Measurements from ENCODE around the gene SYTL3.
"Not testable (repeated sequence)": the region's sequence is repeated elsewhere in the genome, so short reads cannot be mapped to it uniquely, and the experiment has no call there.

SYTL3 gene

DNA sequence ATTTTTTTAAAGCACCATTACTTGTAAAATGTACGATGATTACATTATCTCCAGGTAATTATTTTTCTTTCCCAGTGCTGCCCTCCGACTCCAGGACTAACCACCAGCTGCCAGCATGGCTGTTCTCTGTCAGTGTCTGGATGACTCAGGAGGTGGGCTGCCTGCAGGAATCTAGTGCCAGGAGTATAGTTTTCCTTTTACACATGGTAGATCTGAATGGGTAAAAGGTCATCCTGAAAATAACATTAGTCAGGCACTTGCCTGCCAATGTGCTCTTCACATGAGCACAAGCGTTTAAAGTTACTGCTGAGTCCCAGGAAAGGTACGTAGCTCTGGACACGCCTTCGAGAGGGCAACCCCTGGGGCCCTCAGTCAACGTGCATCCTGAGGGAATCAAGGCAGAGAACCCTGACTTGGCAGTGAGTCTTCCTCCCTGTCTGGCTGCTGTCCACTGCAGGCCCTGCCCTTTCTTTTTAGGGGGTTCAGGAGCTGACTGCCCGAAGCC, 7.7 kb upstream of the SYTL3 start:
- no peak for DNase-seq

GRCh38 chr6:158643836-158644230, 6.0 kb upstream of the SYTL3 start:
- DNase-seq, result no peak

DNA sequence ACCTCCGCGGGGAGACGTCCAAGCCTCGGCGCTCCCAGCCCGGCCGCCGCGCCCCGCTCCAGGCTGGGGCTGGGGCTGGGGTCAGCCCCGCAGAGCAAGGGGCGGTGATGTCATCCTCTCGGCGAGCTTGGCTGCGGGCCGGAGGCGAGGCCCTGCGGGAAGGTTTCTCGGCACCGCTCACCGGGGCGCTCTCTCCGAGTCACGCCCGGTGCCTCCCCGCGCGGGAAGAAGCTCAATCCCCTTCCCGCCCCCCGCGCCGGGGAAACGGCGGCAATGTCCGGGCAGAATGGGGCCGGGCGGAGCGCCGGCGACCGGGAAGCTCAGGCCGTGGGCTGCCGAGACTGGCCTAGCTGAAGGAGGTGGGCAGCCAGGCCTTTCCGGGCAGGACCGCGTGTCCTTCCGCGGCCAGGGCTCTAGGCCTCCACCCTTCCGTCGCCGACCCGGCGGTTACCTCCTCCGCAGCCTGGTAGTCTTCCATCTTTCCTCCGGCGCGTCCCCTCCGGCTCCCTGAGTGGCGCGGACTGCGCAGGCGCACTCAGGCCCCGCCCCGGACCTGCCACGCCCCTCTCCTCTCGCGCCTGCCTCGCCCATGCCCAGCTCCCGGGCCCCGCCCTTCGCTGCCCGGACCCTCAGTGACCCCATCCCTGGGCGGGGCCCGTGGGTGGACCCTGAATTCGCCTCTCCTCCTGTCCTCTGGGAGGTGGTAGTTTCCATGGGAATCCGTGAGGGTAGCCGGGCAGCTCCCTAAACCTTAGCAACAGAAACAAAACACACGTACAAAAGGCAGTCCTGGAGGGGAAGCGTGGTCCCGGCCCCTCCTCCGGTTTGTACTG, 5.4 kb upstream of the SYTL3 start, which contains the start of gene DYNLT1:
TSS of gene DYNLT1 (minus strand) at position 513 of the 833 bp plus-strand sequence. CDS start at position 478, 35 bp downstream.
- DNase-seq, result peak; percentile 98

DNA sequence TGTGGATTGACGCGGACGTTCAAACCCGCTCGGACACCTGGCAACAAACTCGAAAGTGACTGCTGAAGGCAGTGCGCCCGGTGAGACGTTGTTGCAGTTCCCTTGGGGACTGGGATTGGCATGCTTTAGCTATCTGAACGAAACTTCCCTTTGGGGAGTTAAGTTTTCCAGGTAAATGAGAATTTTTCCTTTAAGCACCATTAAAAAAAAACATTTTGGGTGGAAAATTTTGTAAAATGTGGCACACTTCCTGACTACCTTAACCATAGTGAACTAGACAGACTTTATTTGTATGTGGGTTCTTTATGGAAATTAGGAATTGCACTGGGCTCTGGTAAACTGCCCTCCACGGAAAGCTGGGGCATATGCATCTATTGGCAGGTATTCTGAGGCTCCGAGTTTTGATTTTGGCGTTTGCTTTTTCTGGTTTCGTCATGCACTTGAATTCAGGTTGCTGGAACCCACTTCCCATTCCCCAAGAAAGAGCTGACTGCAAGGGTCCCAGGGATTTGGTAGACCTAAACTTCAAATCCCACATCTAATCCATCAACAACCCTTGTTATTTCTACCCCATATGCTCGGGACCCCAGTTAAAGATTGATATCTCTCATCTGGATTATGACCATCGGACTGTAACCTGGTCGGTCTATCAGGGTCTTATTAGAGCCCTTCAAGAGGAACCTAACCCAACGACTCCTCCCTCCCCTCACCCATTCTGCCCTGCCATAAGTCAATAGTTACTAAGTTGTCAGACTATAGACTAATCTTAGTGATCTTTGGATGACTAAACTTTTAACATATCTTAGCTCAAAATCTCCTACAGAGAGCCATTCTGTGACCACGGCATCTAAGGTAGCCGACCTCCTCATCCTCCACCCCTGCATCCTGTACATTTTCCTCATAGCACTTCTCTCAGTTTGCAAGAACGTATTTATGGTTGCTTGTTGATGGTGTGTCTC, 4.5 kb upstream of the SYTL3 start:
- DNase-seq, result no peak

- DNase-seq, result no peak
Observed at GRCh38 chr6:158646023-158646910, 3.6 kb upstream of the SYTL3 start.

GRCh38 chr6:158647501-158647900, 2.4 kb upstream of the SYTL3 start:
- DNase-seq, result no peak

GRCh38 chr6:158648682-158649131, 1.1 kb upstream of the SYTL3 start:
- DNase-seq, result no peak

GRCh38 chr6:158651981-158652737, 2.3 kb downstream of the SYTL3 start:
- not testable (repeated sequence) for DNase-seq

DNA sequence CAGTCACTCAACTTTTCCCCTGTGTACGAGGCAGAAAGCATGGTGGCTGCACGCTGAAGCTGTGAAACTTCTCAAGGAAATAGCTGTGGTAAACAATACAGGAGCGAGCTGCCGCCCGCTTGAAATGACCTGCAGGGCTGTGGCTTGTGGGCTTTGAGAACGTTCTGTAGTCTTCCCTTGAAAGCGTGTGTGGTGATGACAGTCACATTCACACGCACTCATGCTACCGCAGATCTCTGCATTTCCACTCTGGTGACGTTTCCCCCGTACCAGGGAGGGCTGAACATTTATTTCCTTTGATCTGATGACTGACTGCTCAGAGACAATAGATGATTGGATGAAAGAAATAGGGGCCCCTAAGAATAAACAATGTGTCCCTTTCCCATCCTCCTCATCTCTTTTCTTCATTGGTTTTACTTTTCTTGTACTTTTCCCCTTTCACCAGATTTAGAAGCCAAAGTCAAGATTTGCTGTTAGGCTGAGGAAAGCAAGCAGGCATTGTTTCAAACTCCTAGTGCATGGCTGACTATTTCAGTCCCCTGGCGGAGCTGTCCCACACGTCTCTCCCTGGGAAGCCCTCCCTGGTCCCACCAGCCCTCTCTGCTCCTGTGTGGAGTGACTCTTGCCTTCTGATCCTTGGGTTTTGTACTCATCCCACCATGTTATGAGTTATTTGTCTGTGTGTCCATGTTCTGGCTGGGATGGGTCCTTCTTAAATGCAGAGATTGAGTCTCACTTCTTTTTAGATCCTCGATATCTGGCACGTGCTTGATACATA, 3.9 kb downstream of the SYTL3 start:
- no peak for DNase-seq

- no peak for DNase-seq
Observed at GRCh38 chr6:158654498-158654897, 4.6 kb downstream of the SYTL3 start.

GRCh38 chr6:158654960-158655489, 5.2 kb downstream of the SYTL3 start:
- no peak for DNase-seq

GRCh38 chr6:158655569-158656450, 6.0 kb downstream of the SYTL3 start:
- DNase-seq, result no peak

GRCh38 chr6:158656986-158657385, 7.1 kb downstream of the SYTL3 start:
- not testable (repeated sequence) for DNase-seq

- no peak for DNase-seq
Observed at GRCh38 chr6:158660333-158660754, 10.5 kb downstream of the SYTL3 start.

DNA sequence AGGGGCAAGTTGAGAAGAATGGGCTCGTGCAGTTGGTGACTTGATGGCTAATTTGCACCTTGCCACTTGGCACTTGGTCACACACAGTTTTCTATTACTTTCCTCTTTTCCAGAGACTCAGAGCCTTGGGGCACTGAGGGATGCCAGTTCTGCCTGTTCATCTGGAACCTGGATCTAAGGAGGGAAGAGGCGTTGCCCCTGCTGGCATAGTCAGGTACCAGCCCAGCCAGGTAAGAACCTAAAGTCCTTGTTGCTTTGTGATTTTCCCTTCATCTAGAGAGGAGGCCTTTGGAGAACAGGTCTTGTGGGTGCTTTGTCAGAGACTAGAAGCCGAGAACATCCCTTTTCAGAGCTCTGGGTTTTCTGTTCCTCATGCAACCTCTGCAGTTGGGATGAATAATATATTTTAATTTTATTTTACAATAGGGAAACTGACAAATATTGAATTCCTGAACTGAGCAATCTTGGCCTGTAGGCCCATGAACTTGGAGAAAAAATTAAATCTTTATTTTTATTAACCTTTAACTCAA, 11.4 kb downstream of the SYTL3 start:
- DNase-seq, result no peak

GRCh38 chr6:158662607-158662953, 12.7 kb downstream of the SYTL3 start:
- no peak for DNase-seq

- peak; percentile 50 for DNase-seq
Observed at GRCh38 chr6:158662954-158663624, 13.2 kb downstream of the SYTL3 start.

DNA sequence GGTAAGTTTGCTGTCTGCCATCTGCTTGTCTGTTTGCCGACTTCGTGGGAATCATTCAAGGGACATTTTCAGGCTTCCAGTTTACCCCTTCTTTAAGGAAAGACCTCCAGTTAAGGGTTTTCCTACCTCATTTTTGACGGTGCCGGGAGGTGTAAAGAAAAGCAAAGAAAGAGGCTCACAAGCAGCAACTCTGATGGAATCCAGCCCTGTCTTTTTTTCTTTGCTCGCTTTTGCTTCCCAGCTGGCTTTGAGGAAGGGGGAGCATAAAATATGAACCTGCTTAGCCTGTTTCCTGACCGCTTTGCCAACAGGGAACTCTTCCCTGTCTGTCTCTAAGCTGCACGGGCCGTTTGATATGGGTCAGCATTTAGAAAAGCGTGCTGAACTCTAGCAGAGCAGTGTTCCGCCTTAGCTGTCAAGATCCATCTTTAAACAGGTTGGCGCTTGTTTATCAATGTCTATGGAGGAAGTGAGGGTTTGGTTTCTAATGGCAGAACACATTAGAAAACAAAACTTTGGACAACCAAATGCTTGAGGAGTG, 13.8 kb downstream of the SYTL3 start:
- DNase-seq, result peak; percentile 44

Data from retina (tissue), 1 donor.